ENCODE measurements around the gene RNF144B. TPM values are rescaled to one million over a fixed set of nuclear protein-coding genes. Genes with fewer than 3 reads are reported as not detected.

RNF144B gene
- total RNA-seq, 1 experiment from 2014 or later = 2.3 TPM

- no peak overlapping the region for H2AK5ac ChIP-seq (ENCODE audit: insufficient read length, low read length)
- no peaks in the 10 kb centered on the region for H3K79me2 ChIP-seq (ENCODE audit: insufficient read depth, low read length)
- no peak overlapping the region for H2BK12ac ChIP-seq (ENCODE audit: insufficient read length, low read depth, low read length)
- H3K27ac Mint-ChIP-seq = no peak overlapping the region
- no peaks in the 10 kb centered on the region; a peak in 1 of 7 replicates for H3K36me3 Mint-ChIP-seq (ENCODE audit: insufficient read depth in 1 of 3, low read depth in 3 of 3)
- no peaks in the 10 kb centered on the region for H3K9me3 ChIP-seq (ENCODE audit: control insufficient read depth, low read depth, low read length)
- H4K20me1 ChIP-seq (ENCODE audit: control insufficient read depth, insufficient read depth, insufficient read length) = no peaks in the 10 kb centered on the region
- H3K9me3 Mint-ChIP-seq = no peaks in the 10 kb centered on the region
- H2BK20ac ChIP-seq (ENCODE audit: low read depth, low read length, poor library complexity, severe bottlenecking) = no peak overlapping the region
- no peaks in the 10 kb centered on the region for H3K27me3 Mint-ChIP-seq (ENCODE audit: low read depth)
- no peak overlapping the region for H3K4ac ChIP-seq (ENCODE audit: low read depth, low read length)
- no peak overlapping the region for H4K91ac ChIP-seq (ENCODE audit: insufficient read length, low read depth, low read length)
- H3K4me2 ChIP-seq (ENCODE audit: insufficient read depth, insufficient read length, low read length) = no peak overlapping the region
- H3K4me1 ChIP-seq (ENCODE audit: insufficient read depth, low read length) = peaks cover 6% of the 10 kb centered on the region; the same call in 1 of the 2 replicates
- no CpG with 5 or more reads among the region's 2 CpGs for WGBS (ENCODE audit: extremely low coverage, insufficient read length, low lambda C conversion rate)
- H3K18ac ChIP-seq (ENCODE audit: insufficient read length, low read depth, low read length) = no peak overlapping the region
- no peak overlapping the region for H3T11ph ChIP-seq (ENCODE audit: low read length)
- H3K27me3 ChIP-seq (ENCODE audit: insufficient read depth, low read length) = no peaks in the 10 kb centered on the region
- no peak overlapping the region for H3K56ac ChIP-seq (ENCODE audit: insufficient read length, low read depth, low read length)
- no peak overlapping the region for H2BK120ac ChIP-seq (ENCODE audit: low read depth, low read length, poor library complexity, severe bottlenecking)
- H3K27ac ChIP-seq (ENCODE audit: insufficient read length, low read depth, low read length) = no peak overlapping the region
- no peak overlapping the region for H3K14ac ChIP-seq (ENCODE audit: insufficient read depth, low read length)
- H3K9ac ChIP-seq (ENCODE audit: extremely low read depth, insufficient read length, low read length) = no peak overlapping the region
- no peak overlapping the region for H4K8ac ChIP-seq (replicated peaks; ENCODE audit: insufficient read length, low read depth, low read length)
- no peak overlapping the region for H3K4me3 Mint-ChIP-seq
- no peak overlapping the region for H4K5ac ChIP-seq (ENCODE audit: insufficient read length, low read depth, low read length)
- no peak overlapping the region for H2BK15ac ChIP-seq (ENCODE audit: low read depth, low read length)
- DNase-seq = no peak
- TF ChIP-seq, protein P1, sequence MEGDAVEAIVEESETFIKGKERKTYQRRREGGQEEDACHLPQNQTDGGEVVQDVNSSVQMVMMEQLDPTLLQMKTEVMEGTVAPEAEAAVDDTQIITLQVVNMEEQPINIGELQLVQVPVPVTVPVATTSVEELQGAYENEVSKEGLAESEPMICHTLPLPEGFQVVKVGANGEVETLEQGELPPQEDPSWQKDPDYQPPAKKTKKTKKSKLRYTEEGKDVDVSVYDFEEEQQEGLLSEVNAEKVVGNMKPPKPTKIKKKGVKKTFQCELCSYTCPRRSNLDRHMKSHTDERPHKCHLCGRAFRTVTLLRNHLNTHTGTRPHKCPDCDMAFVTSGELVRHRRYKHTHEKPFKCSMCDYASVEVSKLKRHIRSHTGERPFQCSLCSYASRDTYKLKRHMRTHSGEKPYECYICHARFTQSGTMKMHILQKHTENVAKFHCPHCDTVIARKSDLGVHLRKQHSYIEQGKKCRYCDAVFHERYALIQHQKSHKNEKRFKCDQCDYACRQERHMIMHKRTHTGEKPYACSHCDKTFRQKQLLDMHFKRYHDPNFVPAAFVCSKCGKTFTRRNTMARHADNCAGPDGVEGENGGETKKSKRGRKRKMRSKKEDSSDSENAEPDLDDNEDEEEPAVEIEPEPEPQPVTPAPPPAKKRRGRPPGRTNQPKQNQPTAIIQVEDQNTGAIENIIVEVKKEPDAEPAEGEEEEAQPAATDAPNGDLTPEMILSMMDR (conservative IDR thresholded peaks at IDR 0.05) = no peak
- no peaks in the 10 kb centered on the region for H3K23me2 ChIP-seq (ENCODE audit: insufficient read length, low read depth, low read length, poor library complexity, severe bottlenecking)
- peaks cover 29 to 37% of the 10 kb centered on the region in 2 experiments for H3K4me1 Mint-ChIP-seq
- H3K23ac ChIP-seq (ENCODE audit: insufficient read length, low read depth, low read length) = no peak overlapping the region
- H3K79me1 ChIP-seq (ENCODE audit: insufficient read depth, low read depth, low read length, poor library complexity, severe bottlenecking) = no peaks in the 10 kb centered on the region
- H2AFZ ChIP-seq (ENCODE audit: low read length) = no peak overlapping the region
- H2BK5ac ChIP-seq (ENCODE audit: insufficient read length, low read length) = no peak overlapping the region
These were observed 6.5 kb downstream of the RNF144B start for GRCh38 chr6:18393698-18394097.

Data from H9 (cell line).